ENCODE data around the gene UBC. TPM values are rescaled to one million over a fixed set of nuclear protein-coding genes. Genes with fewer than 3 reads are reported as not detected.

The UBC gene
- 1,932 and 2,421 TPM in 2 replicates for total RNA-seq

GRCh38 chr12:124914392-124915238 lies at the start of gene UBC:
TSS of gene UBC (minus strand) at chr12:124914650. CDS start at chr12:124913771, 879 bp downstream.

GRCh38 chr12:124863416-124864325 lies 50.8 kb downstream of the UBC start, which contains the start of gene SCARB1:
TSS of gene SCARB1 (minus strand) at chr12:124863864. CDS start at chr12:124863720, 144 bp downstream.

Other genes with a start within 250 kb of the UBC start
- gene SCARB1, start 50.8 kb downstream of the UBC start, total RNA-seq: 14.9 and 15.5 TPM in 2 replicates
- 16.3 and 17.5 TPM in 2 replicates for gene DHX37, start 74.5 kb upstream of the UBC start, total RNA-seq
- gene BRI3BP, start 79.0 kb upstream of the UBC start, total RNA-seq: 4.2 and 5.0 TPM in 2 replicates
- 20.5 and 21.8 TPM in 2 replicates for gene AACS, start 150.8 kb upstream of the UBC start, total RNA-seq

Measured in endothelial cell of coronary artery (primary cell).